Measurements from ENCODE around the gene PLD5. TPM values are rescaled to one million over a fixed set of nuclear protein-coding genes. Genes with fewer than 3 reads are reported as not detected.

Gene PLD5
- polyA plus RNA-seq, 3 donors = not detected

DNA sequence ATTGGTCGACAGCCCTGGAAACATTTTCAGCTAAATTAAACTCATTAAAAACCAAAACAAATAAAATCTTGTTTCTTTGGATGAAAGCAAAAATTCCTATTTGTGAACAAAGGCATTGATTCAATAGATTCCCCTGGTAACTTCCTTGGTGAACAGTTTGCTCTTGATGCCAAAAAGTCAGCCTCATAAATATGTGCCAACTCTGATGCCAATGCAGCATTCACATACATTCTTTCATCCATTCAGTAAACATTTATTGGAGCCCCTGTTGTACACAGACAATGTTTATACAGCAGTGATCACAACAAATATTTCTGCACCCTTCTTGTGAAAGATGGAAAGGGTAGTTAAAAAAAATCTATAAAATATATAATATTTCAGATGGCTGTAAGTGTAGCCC lies 107.8 kb downstream of the PLD5 start:
- Mint-ChIP-seq H3K4me3 (no peak overlapping the region), H3K27me3 (ENCODE audit: low read depth in 3 of 3) (peaks cover 0 to 2% (median 0%) of the 10 kb centered on the region in 3 donors), H3K9me3 (peaks cover 0 to 9% (median 1%) of the 10 kb centered on the region in 7 donors), H3K36me3 (no peaks in the 10 kb centered on the region), H3K4me1 (no peaks in the 10 kb centered on the region), H3K27ac (no peak overlapping the region)
- intact Hi-C loops (cut with micrococcal nuclease) = no loop called here
- H3K27me3 ChIP-seq (ENCODE audit: control insufficient read depth in 2 of 2, insufficient read depth in 2 of 2, low read length in 2 of 2) = no peaks in the 10 kb centered on the region
- TF ChIP-seq, protein P1, sequence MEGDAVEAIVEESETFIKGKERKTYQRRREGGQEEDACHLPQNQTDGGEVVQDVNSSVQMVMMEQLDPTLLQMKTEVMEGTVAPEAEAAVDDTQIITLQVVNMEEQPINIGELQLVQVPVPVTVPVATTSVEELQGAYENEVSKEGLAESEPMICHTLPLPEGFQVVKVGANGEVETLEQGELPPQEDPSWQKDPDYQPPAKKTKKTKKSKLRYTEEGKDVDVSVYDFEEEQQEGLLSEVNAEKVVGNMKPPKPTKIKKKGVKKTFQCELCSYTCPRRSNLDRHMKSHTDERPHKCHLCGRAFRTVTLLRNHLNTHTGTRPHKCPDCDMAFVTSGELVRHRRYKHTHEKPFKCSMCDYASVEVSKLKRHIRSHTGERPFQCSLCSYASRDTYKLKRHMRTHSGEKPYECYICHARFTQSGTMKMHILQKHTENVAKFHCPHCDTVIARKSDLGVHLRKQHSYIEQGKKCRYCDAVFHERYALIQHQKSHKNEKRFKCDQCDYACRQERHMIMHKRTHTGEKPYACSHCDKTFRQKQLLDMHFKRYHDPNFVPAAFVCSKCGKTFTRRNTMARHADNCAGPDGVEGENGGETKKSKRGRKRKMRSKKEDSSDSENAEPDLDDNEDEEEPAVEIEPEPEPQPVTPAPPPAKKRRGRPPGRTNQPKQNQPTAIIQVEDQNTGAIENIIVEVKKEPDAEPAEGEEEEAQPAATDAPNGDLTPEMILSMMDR (IDR thresholded peaks at IDR 0.05) = no peak
- no peak overlapping the region for H3K9ac ChIP-seq (ENCODE audit: insufficient read depth, low read length, poor library complexity, severe bottlenecking)
- H4K20me1 ChIP-seq (ENCODE audit: insufficient read depth, low read length) = no peaks in the 10 kb centered on the region
- no peaks in the 10 kb centered on the region for H3K4me1 ChIP-seq (ENCODE audit: control insufficient read depth in 1 of 2, insufficient read depth in 2 of 2, low read length in 2 of 2)
- WGBS (ENCODE audit: insufficient coverage) = no CpG with 5 or more reads among the region's 1 CpG
- no peaks in the 10 kb centered on the region for H3K79me2 ChIP-seq (ENCODE audit: insufficient read depth, low read length)
- H3K36me3 ChIP-seq (replicated peaks in 1 of 2; ENCODE audit: control insufficient read depth in 1 of 2, insufficient read depth in 2 of 2, low read length in 2 of 2) = no peaks in the 10 kb centered on the region
- H3K9me3 ChIP-seq (replicated peaks in 1 of 2; ENCODE audit: control insufficient read depth in 1 of 2, insufficient read depth in 1 of 2, low read length in 2 of 2) = no peaks in the 10 kb centered on the region
- H3K27ac ChIP-seq (ENCODE audit: low read depth in 1 of 2, low read length in 2 of 2) = no peak overlapping the region
- H3K4me2 ChIP-seq (replicated peaks; ENCODE audit: extremely low read depth, low read length, poor library complexity, severe bottlenecking) = no peak overlapping the region
- no peak for DNase-seq
- H3K4me3 ChIP-seq (replicated peaks in 1 of 3; ENCODE audit: low read depth in 2 of 3, low read length in 3 of 3) = no peak overlapping the region
- H2AFZ ChIP-seq (ENCODE audit: insufficient read depth, low read depth, low read length, poor library complexity, severe bottlenecking) = no peak overlapping the region

DNA sequence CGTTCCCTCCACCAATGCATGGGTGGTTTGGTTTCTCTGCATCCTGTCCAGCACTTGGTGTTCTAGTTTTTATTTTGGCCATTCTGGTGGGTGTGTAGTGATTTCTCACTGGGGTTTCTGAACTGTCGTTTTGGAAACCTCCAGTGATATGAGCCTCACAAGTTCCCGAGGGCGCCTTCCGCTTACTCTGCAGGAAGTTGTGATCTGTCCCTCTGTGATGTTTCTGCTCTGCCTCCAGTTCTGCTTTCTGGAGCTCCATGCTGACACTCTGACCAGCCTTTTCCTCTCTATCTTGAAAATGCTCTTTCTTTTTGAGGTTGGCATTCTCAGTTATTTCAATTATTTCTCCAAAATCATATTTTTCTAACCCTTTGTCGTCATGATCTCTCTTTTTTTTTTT lies 111.6 kb downstream of the PLD5 start:
- 17% methylated on average over 4 of the region's 6 CpGs for WGBS (ENCODE audit: insufficient coverage)
- Mint-ChIP-seq H3K36me3 (no peaks in the 10 kb centered on the region), H3K4me3 (peak overlapping the region in 1 of 2 donors; percentile 63), H3K27me3 (ENCODE audit: low read depth in 3 of 3) (peaks cover 0 to 2% (median 0%) of the 10 kb centered on the region in 3 donors), H3K27ac (no peak overlapping the region), H3K4me1 (no peaks in the 10 kb centered on the region), H3K9me3 (peaks cover 0 to 22% (median 8%) of the 10 kb centered on the region in 7 donors)
- no peak overlapping the region for H3K9ac ChIP-seq (ENCODE audit: insufficient read depth, low read length, poor library complexity, severe bottlenecking)
- peak overlapping the region; percentile 20 for H3K4me2 ChIP-seq (replicated peaks; ENCODE audit: extremely low read depth, low read length, poor library complexity, severe bottlenecking)
- DNase-seq = no peak
- H2AFZ ChIP-seq (ENCODE audit: insufficient read depth, low read depth, low read length, poor library complexity, severe bottlenecking) = no peak overlapping the region
- peaks cover 0 to 5% of the 10 kb centered on the region in 2 donors for H3K9me3 ChIP-seq (replicated peaks in 1 of 2; ENCODE audit: control insufficient read depth in 1 of 2, insufficient read depth in 1 of 2, low read length in 2 of 2)
- H3K4me3 ChIP-seq (replicated peaks in 1 of 3; ENCODE audit: low read depth in 2 of 3, low read length in 3 of 3) = no peak overlapping the region
- intact Hi-C loops (cut with micrococcal nuclease) = no loop called here
- TF ChIP-seq, protein P1 (IDR thresholded peaks at IDR 0.05) = no peak
- H3K27ac ChIP-seq (ENCODE audit: low read depth in 1 of 2, low read length in 2 of 2) = no peak overlapping the region
- H4K20me1 ChIP-seq (ENCODE audit: insufficient read depth, low read length) = no peaks in the 10 kb centered on the region
- no peaks in the 10 kb centered on the region for H3K36me3 ChIP-seq (replicated peaks in 1 of 2; ENCODE audit: control insufficient read depth in 1 of 2, insufficient read depth in 2 of 2, low read length in 2 of 2)
- no peaks in the 10 kb centered on the region for H3K79me2 ChIP-seq (ENCODE audit: insufficient read depth, low read length)
- no peaks in the 10 kb centered on the region for H3K4me1 ChIP-seq (ENCODE audit: control insufficient read depth in 1 of 2, insufficient read depth in 2 of 2, low read length in 2 of 2)
- H3K27me3 ChIP-seq (ENCODE audit: control insufficient read depth in 2 of 2, insufficient read depth in 2 of 2, low read length in 2 of 2) = no peaks in the 10 kb centered on the region
